Progenitor cell of endocrine pancreas (in vitro differentiated cells): Measurements from ENCODE around the gene SMARCAL1. TPM values are rescaled to one million over a fixed set of nuclear protein-coding genes. Genes with fewer than 3 reads are reported as not detected.

ENCODE experiments used
- DNase-seq: peaks from one replicate; pipeline ENCODE4 v3.0.0; 2021; ENCODE audit warnings: low spot score; ENCODE audit not compliant: unreplicated experiment
- H3K27ac Mint-ChIP-seq: 2 replicates; pipeline ENCODE4 v1.8.0; 2021; ENCODE audit warnings: mild to moderate bottlenecking, moderate library complexity, mixed read lengths
- H3K27me3 Mint-ChIP-seq: 2 replicates; pipeline ENCODE4 v1.8.0; 2021; ENCODE audit warnings: mixed read lengths
- H3K36me3 Mint-ChIP-seq: 2 replicates; pipeline ENCODE4 v1.8.0; 2022; ENCODE audit warnings: mixed read lengths; ENCODE audit not compliant: insufficient read depth
- H3K4me1 Mint-ChIP-seq: 2 replicates; pipeline ENCODE4 v1.8.0; 2021; ENCODE audit warnings: low read depth, mixed read lengths
- H3K4me3 Mint-ChIP-seq: 2 replicates; pipeline ENCODE4 v1.8.0; 2021; ENCODE audit warnings: low read depth, mild to moderate bottlenecking, moderate library complexity, mixed read lengths
- H3K9me3 Mint-ChIP-seq: 2 replicates; pipeline ENCODE4 v1.8.0; 2021; ENCODE audit warnings: low read depth, mixed read lengths
- CTCF ChIP-seq: fragments of 200-600 bp; sonication (generic); IDR thresholded peaks from one replicate; pipeline ENCODE4 v1.5.0; 2021; ENCODE audit warnings: antibody characterized with exemption, mild to moderate bottlenecking; ENCODE audit not compliant: unreplicated experiment
- total RNA-seq: library from RNA; stranded (reverse); gene quantifications from 2 replicates; pipeline ENCODE4 v1.2.1, GENCODE V29; 2021

The SMARCAL1 gene
- total RNA-seq, 1 donor from 2014 or later = 38.1 TPM

- H3K27me3 Mint-ChIP-seq = peaks cover 84% of the 10 kb centered on the region
- H3K36me3 Mint-ChIP-seq = no peaks in the 10 kb centered on the region
- H3K4me3 Mint-ChIP-seq = no peak overlapping the region
- no peak overlapping the region for H3K27ac Mint-ChIP-seq
- no peak for DNase-seq
- H3K4me1 Mint-ChIP-seq = peaks cover 5% of the 10 kb centered on the region
- H3K9me3 Mint-ChIP-seq = no peaks in the 10 kb centered on the region
- TF ChIP-seq CTCF = no peak
Measured at GRCh38 chr2:216369821-216370220, 42.5 kb upstream of the SMARCAL1 start.

GRCh38 chr2:216370961-216371712 is 41.1 kb upstream of the SMARCAL1 start:
- H3K4me3 Mint-ChIP-seq = peak overlapping the region; percentile 57
- H3K4me1 Mint-ChIP-seq = peaks cover 5% of the 10 kb centered on the region
- H3K27me3 Mint-ChIP-seq = peaks cover 84% of the 10 kb centered on the region
- H3K36me3 Mint-ChIP-seq = no peaks in the 10 kb centered on the region
- no peak for TF ChIP-seq CTCF
- DNase-seq = no peak
- no peaks in the 10 kb centered on the region for H3K9me3 Mint-ChIP-seq
- H3K27ac Mint-ChIP-seq = no peak overlapping the region

- Mint-ChIP-seq H3K4me1 (peaks cover 5% of the 10 kb centered on the region), H3K4me3 (peak within 1 kb of the TSS; percentile 58), H3K9me3 (no peaks in the 10 kb centered on the region), H3K36me3 (no peaks in the 10 kb centered on the region), H3K27me3 (peaks cover 78% of the 10 kb centered on the region), H3K27ac (no peak within 1 kb of the TSS)
- no peak for TF ChIP-seq CTCF
- DNase-seq = peak; percentile 79
Measured at GRCh38 chr2:216371721-216372702, 40.3 kb upstream of the SMARCAL1 start, which contains the start of gene MARCHF4. TSS of gene MARCHF4 (minus strand) at chr2:216372483. CDS start at chr2:216370260, 2,223 bp downstream.

GRCh38 chr2:216372761-216373291 is 39.5 kb upstream of the SMARCAL1 start:
- TF ChIP-seq CTCF = no peak
- Mint-ChIP-seq H3K36me3 (no peaks in the 10 kb centered on the region), H3K4me1 (peaks cover 5% of the 10 kb centered on the region), H3K9me3 (no peaks in the 10 kb centered on the region), H3K4me3 (no peak overlapping the region), H3K27ac (no peak overlapping the region), H3K27me3 (peaks cover 76% of the 10 kb centered on the region)
- DNase-seq = no peak

- Mint-ChIP-seq H3K27ac (no peak overlapping the region), H3K4me1 (peaks cover 5% of the 10 kb centered on the region), H3K27me3 (peaks cover 73% of the 10 kb centered on the region)
Measured at GRCh38 chr2:216373896-216374295, 38.4 kb upstream of the SMARCAL1 start.

More at GRCh38 chr2:216373896-216374295, 38.4 kb upstream of the SMARCAL1 start:
- no peak for TF ChIP-seq CTCF
- Mint-ChIP-seq H3K4me3 (no peak overlapping the region), H3K9me3 (no peaks in the 10 kb centered on the region), H3K36me3 (no peaks in the 10 kb centered on the region)
- no peak for DNase-seq
